ENCODE measurements around the gene CEP63. TPM values are rescaled to one million over a fixed set of nuclear protein-coding genes. Genes with fewer than 3 reads are reported as not detected.

The CEP63 gene
- total and polyA plus RNA-seq, 9 of the 15 experiments (the other 6 are each of a cell fraction or from before 2014, with no cell fraction given): 5.1 to 17.8 (median 10.6) TPM

- H3K27ac ChIP-seq (ENCODE audit: extremely low read depth, low read depth, low read length): no peak overlapping the region
- no peaks in the 10 kb centered on the region for H3K9me3 ChIP-seq (replicated peaks; ENCODE audit: control insufficient read depth, insufficient read depth, low read depth, low read length)
- H3K9ac ChIP-seq (ENCODE audit: insufficient read depth in 1 of 2, low read depth in 2 of 2, low read length in 2 of 2): no peak overlapping the region
- H3K4me1 ChIP-seq (replicated peaks in 1 of 2; ENCODE audit: control insufficient read depth in 2 of 2, insufficient read depth in 2 of 2, low read length in 2 of 2): no peaks in the 10 kb centered on the region
- CTCF ChIA-PET (ENCODE audit: low intra/inter-chr PET ratio): no interaction called here
- H4K20me1 ChIP-seq (replicated peaks; ENCODE audit: control insufficient read depth, insufficient read depth, low read length): no peaks in the 10 kb centered on the region; the same call in 1 of the 2 replicates
- no peak overlapping the region for H2AFZ ChIP-seq (ENCODE audit: low read depth, low read length)
- TF ChIP-seq BRD4 (IDR thresholded peaks at IDR 0.05): no peak
- no peak for TF ChIP-seq STAT5A (IDR thresholded peaks at IDR 0.05; ENCODE audit: borderline replicate concordance, low read length)
- TF ChIP-seq BCOR (IDR thresholded peaks at IDR 0.05): no peak
- TF ChIP-seq HNRNPUL1 (IDR thresholded peaks at IDR 0.05; ENCODE audit: low read length): no peak
- no peak for TF ChIP-seq CBX5 (IDR thresholded peaks at IDR 0.05; ENCODE audit: borderline replicate concordance, low read depth)
- no peak for TF ChIP-seq ZNF143 (CRISPR knock-in tag; IDR thresholded peaks at IDR 0.05)
- no peak for TF ChIP-seq MXI1 (IDR thresholded peaks at IDR 0.05; ENCODE audit: low read depth, low read length)
- TF ChIP-seq GATAD2A (IDR thresholded peaks at IDR 0.05): no peak
- no peak for TF ChIP-seq ZNF197 (CRISPR knock-in tag; IDR thresholded peaks at IDR 0.05; ENCODE audit: low read depth)
- TF ChIP-seq, protein P1, sequence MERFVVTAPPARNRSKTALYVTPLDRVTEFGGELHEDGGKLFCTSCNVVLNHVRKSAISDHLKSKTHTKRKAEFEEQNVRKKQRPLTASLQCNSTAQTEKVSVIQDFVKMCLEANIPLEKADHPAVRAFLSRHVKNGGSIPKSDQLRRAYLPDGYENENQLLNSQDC (CRISPR knock-in tag; IDR thresholded peaks at IDR 0.05): no peak
- TF ChIP-seq ZNF140 (CRISPR knock-in tag; IDR thresholded peaks at IDR 0.05): no peak
- TF ChIP-seq PHB (CRISPR knock-in tag; IDR thresholded peaks at IDR 0.05): no peak
- TF ChIP-seq POLR2A (conservative IDR thresholded peaks at IDR 0.05): no peak
- TF ChIP-seq, protein P2, sequence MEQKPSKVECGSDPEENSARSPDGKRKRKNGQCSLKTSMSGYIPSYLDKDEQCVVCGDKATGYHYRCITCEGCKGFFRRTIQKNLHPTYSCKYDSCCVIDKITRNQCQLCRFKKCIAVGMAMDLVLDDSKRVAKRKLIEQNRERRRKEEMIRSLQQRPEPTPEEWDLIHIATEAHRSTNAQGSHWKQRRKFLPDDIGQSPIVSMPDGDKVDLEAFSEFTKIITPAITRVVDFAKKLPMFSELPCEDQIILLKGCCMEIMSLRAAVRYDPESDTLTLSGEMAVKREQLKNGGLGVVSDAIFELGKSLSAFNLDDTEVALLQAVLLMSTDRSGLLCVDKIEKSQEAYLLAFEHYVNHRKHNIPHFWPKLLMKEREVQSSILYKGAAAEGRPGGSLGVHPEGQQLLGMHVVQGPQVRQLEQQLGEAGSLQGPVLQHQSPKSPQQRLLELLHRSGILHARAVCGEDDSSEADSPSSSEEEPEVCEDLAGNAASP (IDR thresholded peaks at IDR 0.05): no peak
- TF ChIP-seq, protein P3, sequence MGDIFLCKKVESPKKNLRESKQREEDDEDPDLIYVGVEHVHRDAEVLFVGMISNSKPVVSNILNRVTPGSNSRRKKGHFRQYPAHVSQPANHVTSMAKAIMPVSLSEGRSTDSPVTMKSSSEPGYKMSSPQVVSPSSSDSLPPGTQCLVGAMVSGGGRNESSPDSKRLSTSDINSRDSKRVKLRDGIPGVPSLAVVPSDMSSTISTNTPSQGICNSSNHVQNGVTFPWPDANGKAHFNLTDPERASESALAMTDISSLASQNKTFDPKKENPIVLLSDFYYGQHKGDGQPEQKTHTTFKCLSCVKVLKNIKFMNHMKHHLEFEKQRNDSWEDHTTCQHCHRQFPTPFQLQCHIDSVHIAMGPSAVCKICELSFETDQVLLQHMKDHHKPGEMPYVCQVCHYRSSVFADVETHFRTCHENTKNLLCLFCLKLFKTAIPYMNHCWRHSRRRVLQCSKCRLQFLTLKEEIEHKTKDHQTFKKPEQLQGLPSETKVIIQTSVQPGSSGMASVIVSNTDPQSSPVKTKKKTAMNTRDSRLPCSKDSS (IDR thresholded peaks at IDR 0.05; ENCODE audit: low read depth, partially characterized antibody): no peak
- TF ChIP-seq ZFX (CRISPR knock-in tag; IDR thresholded peaks at IDR 0.05): no peak
- no peak for TF ChIP-seq TAF9B (IDR thresholded peaks at IDR 0.05; ENCODE audit: partially characterized antibody)
- TF ChIP-seq ZNF644 (tag; IDR thresholded peaks at IDR 0.05; ENCODE audit: low read depth): no peak
- BruUV-seq (replicated peaks): no TSS peak
- peaks cover 2% of the 10 kb centered on the region; the same call in 1 of the 3 replicates for H3K36me3 ChIP-seq (ENCODE audit: control insufficient read depth, insufficient read depth, low read length)
- FAIRE-seq (no peak), ATAC-seq (no peak), DNase-seq (ENCODE audit: extremely low read depth in 1 of 4, low spot score in 3 of 4) (no peak)
- intact Hi-C loops (cut with micrococcal nuclease): loop anchor here (5.0 to 10.0 kb wide), 2 partner anchors 77 to 259 kb away; no protein-coding TSS in a partner anchor
- WGBS (ENCODE audit: insufficient coverage, low coverage, missing lambda C conversion rate): 52% methylated on average over 5 of the region's 8 CpGs
- no peaks in the 10 kb centered on the region for H3K79me2 ChIP-seq (ENCODE audit: control insufficient read depth, insufficient read depth, low read length)
- H3K27me3 ChIP-seq (ENCODE audit: control insufficient read depth in 2 of 2, insufficient read depth in 2 of 2, low read length in 2 of 2): peaks cover 0 to 6% of the 10 kb centered on the region in 2 experiments; a peak in 2 of 5 replicates
- no peak overlapping the region for H3K4me3 ChIP-seq
- no peaks in the 10 kb centered on the region for H3K9me1 ChIP-seq (ENCODE audit: control insufficient read depth, insufficient read depth, low read length)
- H3K4me2 ChIP-seq (ENCODE audit: insufficient read depth, low read length): no peak overlapping the region
- POLR2A ChIA-PET: no interaction called here
- in situ Hi-C loops (cut with MboI): loop anchor here (5.0 to 10.0 kb wide), 2 partner anchors 164 to 267 kb away; no protein-coding TSS in a partner anchor
Measured at GRCh38 chr3:134471521-134472193, 14.2 kb upstream of the CEP63 start.
